Stimulated activated CD4-positive, alpha-beta T cell treated with anti-CD3 and anti-CD28 coated beads, TNF-alpha, amount 100 ng/mL, for 24 hours (primary cell): Measurements from ENCODE around the gene IL17RE.
"Not testable (repeated sequence)": the region's sequence is repeated elsewhere in the genome, so short reads cannot be mapped to it uniquely, and the experiment has no call there.

ENCODE experiments used
- DNase-seq, 3 experiments: peaks; one replicate each; pipeline ENCODE4 v3.0.0-alpha.2; 2020; ENCODE audit warnings: low read depth in 3 of 3

The IL17RE gene

DNA sequence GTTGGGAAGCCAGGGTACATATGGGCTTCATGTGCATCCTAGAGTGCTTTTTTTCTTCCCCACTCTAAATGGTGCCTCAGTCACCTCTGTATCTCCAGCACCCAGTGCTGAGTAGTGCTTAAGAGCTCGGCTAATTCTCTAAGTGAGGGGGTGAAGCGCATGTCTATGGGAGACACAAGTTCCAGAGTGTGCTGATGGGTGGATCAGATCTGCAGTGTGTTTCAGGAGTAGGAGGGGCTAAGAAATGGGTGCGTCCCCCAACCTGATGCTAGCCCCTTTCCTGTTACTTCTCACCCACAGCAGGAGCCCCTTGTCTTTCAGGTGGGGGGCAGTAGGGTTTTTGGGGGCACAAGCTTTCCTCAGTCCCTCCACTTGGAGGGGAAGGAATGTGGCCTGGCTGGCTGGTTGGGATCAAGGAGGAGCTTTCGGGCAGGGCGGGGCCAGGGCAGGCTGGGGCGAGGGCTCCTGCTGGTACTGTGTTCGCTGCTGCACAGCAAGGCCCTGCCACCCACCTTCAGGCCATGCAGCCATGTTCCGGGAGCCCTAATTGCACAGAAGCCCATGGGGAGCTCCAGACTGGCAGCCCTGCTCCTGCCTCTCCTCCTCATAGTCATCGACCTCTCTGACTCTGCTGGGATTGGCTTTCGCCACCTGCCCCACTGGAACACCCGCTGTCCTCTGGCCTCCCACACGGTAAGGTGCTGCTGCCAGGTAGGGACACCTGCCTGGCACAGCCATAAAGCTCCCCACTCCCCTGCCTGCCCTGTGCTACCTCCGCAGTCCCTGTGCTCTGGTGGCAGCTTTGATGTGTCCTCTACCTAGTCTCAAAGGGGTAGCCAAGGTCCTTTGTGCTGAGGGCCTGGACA, at the start of gene IL17RE:
IL17RE (plus strand) TSS at position 477 of the 866 bp plus-strand sequence; CDS start at position 562, 85 bp downstream.
- no peak for DNase-seq

- DNase-seq, result not testable (repeated sequence)
Measured at GRCh38 chr3:9854291-9854940, 48.2 kb upstream of the IL17RE start.

GRCh38 chr3:9855594-9855993, 47.1 kb upstream of the IL17RE start:
- no peak for DNase-seq

DNA sequence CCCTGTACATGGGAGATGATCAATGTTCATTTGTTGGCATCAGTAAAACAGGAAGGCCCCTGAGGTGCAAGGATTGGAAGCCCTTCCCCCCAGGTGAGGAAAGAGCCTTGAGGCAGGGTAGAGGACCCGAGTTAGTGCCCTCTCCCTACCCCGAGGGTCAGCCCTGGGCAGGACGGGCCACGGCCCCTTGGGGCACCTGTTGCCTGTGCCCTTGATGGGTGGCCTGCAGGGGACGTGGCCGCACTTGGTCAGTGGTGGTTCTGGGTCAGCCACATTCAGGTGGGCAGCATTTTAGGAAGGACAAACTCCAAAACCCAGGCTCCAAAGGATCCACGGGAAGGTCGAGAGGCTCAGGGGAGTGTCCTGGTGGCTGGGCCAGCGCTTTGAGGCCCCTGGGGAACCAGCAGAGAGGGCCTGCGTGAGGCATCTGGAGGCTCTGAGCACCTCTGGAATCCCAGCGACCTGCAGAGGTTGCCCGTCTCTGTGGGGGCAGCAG, 43.1 kb upstream of the IL17RE start:
- DNase-seq, result no peak

GRCh38 chr3:9861201-9861600, 41.4 kb upstream of the IL17RE start:
- no peak for DNase-seq

- DNase-seq, result no peak
Measured at GRCh38 chr3:9861626-9862130, 41.0 kb upstream of the IL17RE start.

- peak in 1 of 3 experiments; percentile 21 for DNase-seq
Measured at GRCh38 chr3:9862391-9863057, 40.1 kb upstream of the IL17RE start.

DNA sequence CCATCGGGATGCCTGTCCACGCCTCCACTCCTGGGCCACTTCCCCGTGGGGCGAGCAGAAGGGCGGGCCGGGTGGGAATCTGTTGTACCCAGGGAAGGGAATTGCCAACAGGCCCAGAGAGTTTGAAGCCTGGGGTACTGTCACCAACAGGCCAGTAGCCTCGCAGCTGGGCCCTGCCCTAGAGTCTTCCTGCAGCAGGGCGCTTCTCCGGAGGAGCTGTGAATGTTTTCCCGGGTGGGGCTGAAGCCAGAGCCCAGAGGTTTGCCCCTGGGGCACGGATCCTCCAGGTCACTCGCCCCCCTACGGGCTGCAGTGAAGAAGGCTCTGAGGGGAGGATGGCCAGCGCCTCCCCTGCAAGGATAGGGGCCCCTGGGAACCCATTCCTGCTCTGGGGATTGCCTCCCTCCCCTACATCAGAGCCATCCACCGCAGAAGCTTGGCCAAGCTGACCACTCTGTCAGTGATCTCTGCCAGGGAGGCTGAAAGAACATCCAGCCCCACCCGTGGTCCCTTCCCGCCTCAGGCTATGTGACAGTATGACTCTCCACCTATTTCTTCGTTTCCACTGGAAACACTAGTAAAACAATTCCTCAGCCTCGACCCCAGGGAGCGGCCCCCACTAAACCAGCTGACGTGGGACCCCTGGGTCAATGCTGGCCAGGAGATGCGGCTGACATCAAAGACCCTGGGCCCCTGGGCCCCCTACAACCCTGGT, 39.4 kb upstream of the IL17RE start:
- DNase-seq, result no peak

GRCh38 chr3:9864200-9864927, 38.3 kb upstream of the IL17RE start:
- no peak for DNase-seq

- not testable (repeated sequence) for DNase-seq
Measured at GRCh38 chr3:9865125-9865637, 37.5 kb upstream of the IL17RE start.

DNA sequence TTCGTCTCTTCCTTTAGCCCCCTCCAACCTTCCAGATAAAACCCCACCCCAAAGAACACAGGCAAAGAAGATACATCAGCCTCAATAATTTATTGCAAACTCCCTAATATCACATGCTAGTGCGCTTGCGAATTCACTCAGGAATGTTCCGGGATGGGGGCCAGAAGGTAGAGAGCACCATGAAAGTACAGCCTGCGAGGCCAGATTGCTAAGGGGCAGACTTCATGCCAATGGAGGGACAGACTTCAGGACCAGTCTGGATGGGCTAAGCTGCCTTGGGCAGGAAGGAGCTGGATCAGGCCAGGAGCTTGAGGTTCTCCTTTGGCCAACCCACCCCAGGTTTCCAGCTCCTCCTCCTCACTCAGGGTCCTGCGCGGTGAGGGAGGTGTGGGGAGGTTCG, 36.0 kb upstream of the IL17RE start:
- no peak for DNase-seq

GRCh38 chr3:9867106-9867505, 35.5 kb upstream of the IL17RE start:
- no peak for DNase-seq

DNA sequence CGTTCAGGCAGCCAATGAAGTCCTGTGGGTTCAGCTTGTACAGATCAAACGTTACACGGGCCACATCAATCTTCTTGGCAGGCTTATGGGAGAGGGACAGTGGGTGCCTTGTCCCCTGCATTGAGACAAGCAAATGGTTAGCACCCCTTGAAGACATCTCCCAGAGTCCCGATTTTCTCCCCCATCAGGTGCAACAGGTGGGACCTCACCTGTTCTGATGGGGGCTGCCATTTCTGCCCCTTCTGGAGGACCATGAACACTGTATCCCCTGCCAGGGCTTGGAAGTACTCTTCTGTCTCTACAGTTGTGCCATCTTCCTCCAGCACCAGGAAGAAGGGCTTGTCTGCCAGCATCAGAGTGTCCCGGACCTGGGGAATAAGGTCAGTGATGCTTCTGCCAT, 32.7 kb upstream of the IL17RE start:
- no peak for DNase-seq

DNA sequence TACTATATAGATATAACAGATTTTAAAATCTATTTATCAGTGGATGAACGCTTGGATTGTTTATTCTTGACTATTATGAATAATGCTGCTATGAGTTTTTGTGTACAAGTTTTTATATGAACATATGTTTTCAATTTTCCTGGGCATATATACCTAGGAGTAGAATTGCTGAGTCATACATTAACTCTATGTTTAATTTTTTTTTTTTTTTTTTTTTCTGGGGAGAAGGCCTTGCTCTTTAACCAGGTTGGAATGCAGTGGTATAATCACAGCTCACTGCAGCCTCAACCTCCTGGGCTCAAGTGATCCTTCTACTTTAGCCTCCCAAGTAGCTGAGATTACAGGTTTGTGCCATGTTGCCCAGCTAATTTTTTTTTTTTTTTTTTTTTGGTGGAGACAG, 31.7 kb upstream of the IL17RE start:
- DNase-seq, result no peak

- not testable (repeated sequence) for DNase-seq
Measured at GRCh38 chr3:9872067-9872466, 30.6 kb upstream of the IL17RE start.

DNA sequence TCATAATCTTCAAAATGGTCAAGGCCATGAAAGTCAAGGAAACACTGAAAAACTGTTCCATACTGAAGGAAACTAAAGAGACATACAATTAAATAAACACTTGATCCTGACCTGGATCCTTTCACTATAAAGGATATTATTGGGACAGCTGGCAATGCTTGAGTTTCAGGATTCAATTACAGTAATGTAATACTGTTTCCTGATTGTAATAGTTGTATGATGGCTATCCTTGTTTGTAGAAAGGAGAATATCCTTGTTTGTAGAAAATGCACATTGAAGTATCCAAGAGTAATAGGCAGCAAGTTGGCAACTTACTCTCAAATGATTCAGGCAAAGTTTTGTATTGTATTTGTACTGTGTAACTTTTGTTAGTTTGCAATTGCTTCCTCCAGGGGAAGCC, 27.2 kb upstream of the IL17RE start:
- no peak for DNase-seq

DNA sequence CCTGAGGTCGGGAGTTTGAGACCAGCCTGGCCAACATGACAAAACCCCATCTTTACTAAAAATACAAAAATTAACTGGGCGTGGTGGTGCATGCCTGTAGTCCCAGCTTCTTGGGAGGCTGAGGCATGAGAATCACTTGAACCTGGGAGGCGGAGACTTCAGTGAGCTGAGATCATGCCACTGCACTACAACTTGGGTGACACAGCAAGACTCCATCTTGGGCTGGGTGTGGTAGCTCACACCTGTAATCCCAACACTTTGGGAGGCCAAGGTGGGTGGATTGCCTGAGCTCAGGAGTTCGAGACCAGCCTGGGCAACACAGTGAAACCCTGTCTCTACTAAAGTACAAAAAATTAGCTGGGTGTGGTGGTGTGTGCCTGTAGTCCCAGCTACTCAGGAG, 26.4 kb upstream of the IL17RE start:
- DNase-seq, result not testable (repeated sequence)

DNA sequence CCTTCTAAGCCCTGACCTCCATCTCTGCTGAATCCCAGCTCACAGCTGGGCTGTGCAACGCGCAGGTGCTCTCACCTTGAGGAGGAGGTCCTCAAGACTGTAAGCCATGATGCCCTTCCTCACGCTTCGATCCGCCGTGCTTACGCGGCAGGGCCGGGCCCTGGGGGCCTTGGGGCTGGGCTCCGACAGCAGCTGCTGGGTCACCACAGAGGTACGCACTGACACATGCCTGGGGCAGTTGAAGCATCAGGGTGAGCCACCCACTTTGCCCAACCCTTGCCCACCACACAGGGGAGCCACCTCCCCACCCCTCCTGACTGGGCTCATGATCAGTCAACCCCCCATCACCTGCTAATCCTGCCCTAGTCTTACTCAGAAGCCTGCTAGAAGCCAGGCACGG, 25.7 kb upstream of the IL17RE start:
- no peak for DNase-seq

DNA sequence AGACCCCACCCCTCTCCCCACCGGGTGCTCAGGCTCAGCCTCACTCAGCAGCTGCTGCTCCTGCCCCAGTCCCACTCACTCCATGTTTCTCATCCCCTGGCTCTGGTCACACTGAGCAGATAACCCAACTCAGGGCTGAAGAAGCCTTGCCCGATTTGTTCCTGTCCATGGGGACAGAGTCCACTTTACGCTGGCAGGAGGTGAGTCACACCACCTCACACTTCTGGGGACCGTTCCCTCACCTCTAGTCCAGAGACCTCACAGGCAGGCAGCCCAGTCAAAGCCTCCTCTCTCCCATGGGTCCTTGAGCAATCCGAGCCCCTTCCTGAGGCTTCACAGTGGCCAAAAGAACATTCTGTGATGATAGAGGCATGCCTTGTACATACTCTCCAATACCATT, 23.9 kb upstream of the IL17RE start:
- no peak for DNase-seq

- no peak for DNase-seq
Measured at GRCh38 chr3:9879830-9880549, 22.7 kb upstream of the IL17RE start, which contains the start of gene CIDEC. Gene CIDEC, minus strand, starts transcription at chr3:9880253. Its CDS starts 1,767 bp downstream, at chr3:9878486.
